GM12878 (cell line): ENCODE measurements around the gene PHLDB3. TPM values are rescaled to one million over a fixed set of nuclear protein-coding genes. Genes with fewer than 3 reads are reported as not detected.

Experiments
- ATAC-seq: fragments of 200-7000 bp; cut with Tn5 transposase; 3 replicates; pipeline ENCODE4 v1.9.1; 2020; ENCODE audit warnings: mild to moderate bottlenecking, moderate library complexity
- BruUV-seq: library from RNA; stranded (reverse); fragments of 400-500 nt; replicated peaks from 2 replicates; lab custom pipeline; 2021; lab: Mats Ljungman, UMichigan
- CTCF ChIA-PET: fragments of 300-600 bp; sonication (Branson Sonifier 250); formaldehyde crosslinking; extraction: SDS; loops from one replicate; lab custom pipeline; 2021; ENCODE audit warnings: inconsistent platforms; lab: Yijun Ruan, JAX
- POLR2A ChIA-PET: fragments of 350-600 bp; formaldehyde crosslinking; extraction: SDS; loops from one replicate; lab custom pipeline; 2021; ENCODE audit warnings: inconsistent platforms; lab: Charles Lee
- RAD21 ChIA-PET: fragments of 300-600 bp; sonication (Branson Sonifier 250); formaldehyde crosslinking; loops from one replicate; lab custom pipeline; 2023; ENCODE audit warnings: antibody characterized with exemption; ENCODE audit not compliant: unreplicated experiment; lab: Charles Lee
- SMC1A ChIA-PET: fragments of 300-600 bp; sonication (Branson Sonifier 250); formaldehyde crosslinking; loops from one replicate; lab custom pipeline; 2023; ENCODE audit not compliant: unreplicated experiment, uncharacterized antibody; lab: Charles Lee
- DNase-seq: peaks from one replicate; pipeline ENCODE4 v3.0.0-alpha.2; 2011; ENCODE audit warnings: low read depth, low spot score
- FAIRE-seq: peaks from 3 replicates; lab custom pipeline; 2011; peaks lifted over from hg19 to GRCh38; lab: Jason Lieb, UNC
- H2AFZ ChIP-seq: 2 replicates; pipeline ENCODE4 v1.6.0; 2011; ENCODE audit warnings: low read depth, low read length, control low read depth; ENCODE audit not compliant: control insufficient read depth
- H3K27ac ChIP-seq: 2 replicates; pipeline ENCODE4 v1.5.1; 2011; ENCODE audit warnings: control low read depth; ENCODE audit not compliant: control insufficient read depth, insufficient read depth
- H3K27me3 ChIP-seq, 2 experiments: replicated peaks in 1 of 2; 2 replicates each; pipeline versions ENCODE4 v1.6.0 to v1.6.1; 2011; ENCODE audit warnings: low read length in 1 of 2; ENCODE audit not compliant: control insufficient read depth in 2 of 2, insufficient read depth in 2 of 2
- H3K36me3 ChIP-seq, 2 experiments: 2 replicates each; pipeline ENCODE4 v1.5.1; 2011; ENCODE audit warnings: low read length in 1 of 2; ENCODE audit not compliant: control insufficient read depth in 2 of 2, insufficient read depth in 2 of 2
- H3K4me1 ChIP-seq: 2 replicates; pipeline ENCODE4 v1.6.1; 2011; ENCODE audit warnings: mild to moderate bottlenecking, low read length, moderate library complexity, mixed read lengths; ENCODE audit not compliant: control insufficient read depth, insufficient read depth
- H3K4me2 ChIP-seq: 2 replicates; pipeline ENCODE4 v1.6.0; 2011; ENCODE audit warnings: control low read depth; ENCODE audit not compliant: control insufficient read depth, insufficient read depth
- H3K4me3 ChIP-seq: fragments of 200-600 bp; sonication (generic); 2 replicates; pipeline ENCODE4 v1.5.1; 2016
- H3K79me2 ChIP-seq: 2 replicates; pipeline ENCODE4 v1.6.0; 2011; ENCODE audit warnings: low read length; ENCODE audit not compliant: control insufficient read depth, insufficient read depth
- H3K9ac ChIP-seq: 2 replicates; pipeline ENCODE4 v1.8.0; 2011; ENCODE audit warnings: low read length, control low read depth, mixed read lengths; ENCODE audit not compliant: control insufficient read depth, insufficient read depth
- H3K9me3 ChIP-seq: replicated peaks from 3 replicates; pipeline ENCODE4 v1.5.1; 2011; ENCODE audit warnings: mild to moderate bottlenecking, low read length; ENCODE audit not compliant: control insufficient read depth, insufficient read depth
- H4K20me1 ChIP-seq: 2 replicates; pipeline ENCODE4 v1.6.0; 2011; ENCODE audit not compliant: control insufficient read depth, insufficient read depth
- CBFB ChIP-seq: IDR thresholded peaks from 2 replicates; pipeline ENCODE4 v1.6.1; 2016; ENCODE audit warnings: antibody characterized with exemption, low read depth
- CREB1 ChIP-seq: IDR thresholded peaks from 2 replicates; pipeline ENCODE4 v1.6.1; 2012; ENCODE audit warnings: low read depth, mild to moderate bottlenecking, inconsistent platforms
- EGR1 ChIP-seq, 2 experiments: IDR thresholded peaks; 1 replicate in 1 of 2; 2 replicates in 1 of 2; pipeline ENCODE4 v1.6.1; 2011 to 2012; ENCODE audit warnings: low read depth in 2 of 2, low read length in 2 of 2, borderline replicate concordance in 1 of 2, mild to moderate bottlenecking in 1 of 2, moderate library complexity in 1 of 2
- ELK1 ChIP-seq: IDR thresholded peaks from 2 replicates; pipeline ENCODE4 v1.6.1; 2012; ENCODE audit warnings: low read depth, low read length, improper control_type of control experiment
- NKRF ChIP-seq: fragments of 450-650 bp; conservative IDR thresholded peaks from 2 replicates; pipeline ENCODE4 v1.6.1; 2017; ENCODE audit warnings: mild to moderate bottlenecking, moderate library complexity
- PBX3 ChIP-seq: IDR thresholded peaks from 2 replicates; pipeline ENCODE4 v1.6.1; 2011; ENCODE audit warnings: mild to moderate bottlenecking, low read depth, low read length, moderate library complexity; ENCODE audit not compliant: insufficient replicate concordance
- POLR2AphosphoS2 ChIP-seq: IDR thresholded peaks from 2 replicates; pipeline ENCODE4 v1.6.1; 2011; ENCODE audit warnings: low read depth, mild to moderate bottlenecking, low read length, improper control_type of control experiment, moderate library complexity
- POLR2AphosphoS5 ChIP-seq: IDR thresholded peaks from 2 replicates; pipeline ENCODE4 v1.6.1; 2011; ENCODE audit warnings: mild to moderate bottlenecking, low read length, inconsistent platforms
- POU2F2 ChIP-seq: IDR thresholded peaks from 3 replicates; pipeline ENCODE4 v1.6.1; 2011; ENCODE audit warnings: low read depth, mild to moderate bottlenecking, low read length, borderline replicate concordance
- RELB ChIP-seq: fragments of 450-650 bp; IDR thresholded peaks from 2 replicates; pipeline ENCODE4 v1.6.1; 2017; ENCODE audit warnings: low read depth, mild to moderate bottlenecking, moderate library complexity
- SPI1 ChIP-seq: IDR thresholded peaks from 2 replicates; pipeline ENCODE4 v1.6.1; 2011; ENCODE audit warnings: low read depth, mild to moderate bottlenecking, low read length, moderate library complexity, borderline replicate concordance; ENCODE audit not compliant: insufficient read depth
- STAT1 ChIP-seq: fragments of 450-650 bp; conservative IDR thresholded peaks from 2 replicates; pipeline ENCODE4 v1.6.1; 2014; ENCODE audit warnings: antibody characterized with exemption, mild to moderate bottlenecking
- TAF1 ChIP-seq: IDR thresholded peaks from 2 replicates; pipeline ENCODE4 v1.6.1; 2011; ENCODE audit warnings: mild to moderate bottlenecking, low read depth, low read length, borderline replicate concordance
- TCF7 ChIP-seq: IDR thresholded peaks from 2 replicates; pipeline ENCODE4 v1.6.1; 2014; ENCODE audit warnings: antibody characterized with exemption, borderline replicate concordance
- ZNF24 ChIP-seq: fragments of 450-650 bp; IDR thresholded peaks from 2 replicates; pipeline ENCODE4 v1.6.1; 2017; ENCODE audit warnings: antibody characterized with exemption, mild to moderate bottlenecking
- WGBS: methylation state at CpG from one replicate; pipeline ENCODE4 v1.1.6; 2016; ENCODE audit warnings: low lambda C conversion rate; ENCODE audit not compliant: insufficient replicate concordance, insufficient coverage; ENCODE audit errors: missing lambda C conversion rate; 5-methylcytosine and 5-hydroxymethylcytosine counted together
- in situ Hi-C: fragments of 300-500 bp; cut with MboI; formaldehyde crosslinking; loops from 9 replicates; pipeline ENCODE4 v1.14.3; 2018; ENCODE audit warnings: mixed read lengths
- intact Hi-C: fragments of 100-400 bp; cut with micrococcal nuclease; formaldehyde crosslinking; loops from one replicate; pipeline ENCODE4 v1.14.2; 2022; ENCODE audit not compliant: unreplicated experiment
- polyA plus RNA-seq, 11 experiments: library from polyadenylated mRNA; depleted of rRNA in 4 of 11; unstranded in 6 of 11; stranded (reverse) in 5 of 11; fragments of >200 nt; fragmentation: Nextera tagmentation in 4 of 11; fragmentation: Illumina TruSeq in 1 of 11; extraction: Ambion mirVana in 4 of 11; extraction: Trizol in 1 of 11; gene quantifications; 1 replicate in 1 of 11; 2 replicates in 10 of 11; pipeline versions ENCODE4 v1.2.1 to v1.2.3, GENCODE V29; 2011 to 2016; ENCODE audit warnings: inconsistent platforms in 2 of 11, missing spikeins in 2 of 11, low read depth in 1 of 11
- total RNA-seq, 4 experiments: library from RNA; depleted of rRNA in 3 of 4; stranded (reverse); fragments of >200 nt in 3 of 4; fragmentation: Illumina TruSeq in 1 of 4; extraction: Trizol in 1 of 4; gene quantifications; 2 replicates each; pipeline versions ENCODE4 v1.2.1 to v1.2.3, GENCODE V29; 2013 to 2021

The PHLDB3 gene
- total and polyA plus RNA-seq, 10 of the 15 experiments (the other 5 are each of a cell fraction or from before 2014, with no cell fraction given): 0.13 to 13.0 (median 5.5) TPM

GRCh38 chr19:43526884-43527859 is 22.6 kb upstream of the PHLDB3 start, which contains the start of gene ETHE1:
TSS of gene ETHE1 (minus strand) at chr19:43527201. CDS start at chr19:43527177, 24 bp downstream.
- Histone ChIP-seq H3K4me2 (peak within 1 kb of the TSS; percentile 85), H3K4me1 (peaks cover 3% of the 10 kb centered on the region; the same call in 1 of the 2 replicates), H3K4me3 (peak within 1 kb of the TSS; percentile 91), H3K9ac (peak within 1 kb of the TSS; percentile 55), H4K20me1 (no peaks in the 10 kb centered on the region), H3K79me2 (peaks cover 12% of the 10 kb centered on the region), H3K27me3 (no peaks in the 10 kb centered on the region), H3K36me3 (no peaks in the 10 kb centered on the region), H3K27ac (peak within 1 kb of the TSS; percentile 65), H3K9me3 (no peaks in the 10 kb centered on the region), H2AFZ (peak within 1 kb of the TSS; percentile 78)
- DNase-seq: no peak
- in situ Hi-C loops (no loop called here), intact Hi-C loops (no loop called here)
- ChIA-PET RAD21 (interaction anchor here (0.6 to 3.5 kb wide), 6 partner anchors 11 to 258 kb away, joined by 3 to 23 read pairs (median 3); no protein-coding TSS in a partner anchor), SMC1A (interaction anchor here (1.1 to 2.2 kb wide), 5 partner anchors 9 to 80 kb away, joined by 3 to 9 read pairs (median 7); no protein-coding TSS in a partner anchor), POLR2A (interaction anchor here (0.6 to 2.9 kb wide), 7 partner anchors 9 to 302 kb away, joined by 3 to 13 read pairs (median 6); partner anchors contain the start of genes IRGQ, PHLDB3 and ZNF576), CTCF (interaction anchor here (1.2 to 4.8 kb wide), 4 partner anchors 9 to 80 kb away, joined by 3 to 37 read pairs (median 6); partner anchors contain the start of genes IRGQ and ZNF576)
- 4% methylated on average over 48 of the region's 54 CpGs for WGBS
- peak; percentile 95 for ATAC-seq
- BruUV-seq: no TSS peak
- peak; percentile 73 for FAIRE-seq
- TF ChIP-seq CBFB (no peak), PBX3 (no peak), RELB (peak; percentile 85; the same call in 1 of the 2 replicates), STAT1 (no peak), CREB1 (0 out of 2 replicates have a peak, but pooled peaks have one; percentile 38), ZNF24 (no peak), SPI1 (no peak), TCF7 (no peak), NKRF (peak; percentile 81), ELK1 (no peak), POLR2AphosphoS2 (0 out of 2 replicates have a peak, but pooled peaks have one; percentile 46), TAF1 (peak; percentile 68; the same call in 1 of the 2 replicates), POLR2AphosphoS5 (peak; percentile 74; the same call in 1 of the 2 replicates), EGR1 (IDR thresholded peaks at IDR 0.05; ENCODE audit: borderline replicate concordance in 1 of 2, low read depth in 2 of 2, low read length in 2 of 2) (peak in 1 of 2 experiments; percentile 83; a peak in 2 of 3 replicates), POU2F2 (peak; percentile 28; the same call in 1 of the 3 replicates)
